ENCODE results near the gene SYT14.
"Not testable (repeated sequence)": the region's sequence is repeated elsewhere in the genome, so short reads cannot be mapped to it uniquely, and the experiment has no call there.

SYT14 gene

DNA sequence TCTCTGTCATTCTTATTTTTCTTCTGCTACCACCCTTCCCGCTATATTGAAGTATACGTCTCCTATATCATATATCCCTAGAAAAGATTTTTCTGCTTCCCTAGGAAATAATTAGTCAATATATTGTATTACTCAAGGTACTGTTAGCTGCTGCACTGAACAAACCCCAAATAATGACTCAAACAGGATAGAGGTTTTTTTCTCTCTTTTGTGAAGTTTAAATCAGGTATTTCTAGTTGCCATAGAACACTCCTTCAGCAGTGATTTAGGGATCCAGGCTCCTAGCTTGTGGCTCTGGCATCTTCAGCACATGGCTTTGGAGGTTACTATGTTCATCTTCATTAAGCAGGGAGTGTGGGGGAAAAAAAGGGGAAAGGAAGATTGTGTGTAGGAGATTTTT is 18.1 kb downstream of the SYT14 start:
- TF ChIP-seq YY1 (IDR thresholded peaks at IDR 0.05; ENCODE audit: insufficient read depth, insufficient read length) = no peak
- no peak for TF ChIP-seq ZNF274 (IDR thresholded peaks at IDR 0.05; ENCODE audit: low read depth, low read length)
- no peak for TF ChIP-seq SUZ12 (IDR thresholded peaks at IDR 0.05; ENCODE audit: extremely low read depth, insufficient read depth, insufficient read length)
- Histone ChIP-seq H3K27me3 (ENCODE audit: insufficient read depth, insufficient read length) (no peaks in the 10 kb centered on the region), H3K9me3 (ENCODE audit: insufficient read depth, low read length) (no peaks in the 10 kb centered on the region), H3K4me1 (ENCODE audit: insufficient read depth, insufficient read length) (no peaks in the 10 kb centered on the region), H3K36me3 (ENCODE audit: insufficient read depth, insufficient read length, low read length) (no peaks in the 10 kb centered on the region), H3K9ac (ENCODE audit: insufficient read length, low read depth) (no peak overlapping the region), H3K4me3 (ENCODE audit: insufficient read length, low read depth) (no peak overlapping the region)
- no peak for DNase-seq (ENCODE audit: low read depth, low spot score)

DNA sequence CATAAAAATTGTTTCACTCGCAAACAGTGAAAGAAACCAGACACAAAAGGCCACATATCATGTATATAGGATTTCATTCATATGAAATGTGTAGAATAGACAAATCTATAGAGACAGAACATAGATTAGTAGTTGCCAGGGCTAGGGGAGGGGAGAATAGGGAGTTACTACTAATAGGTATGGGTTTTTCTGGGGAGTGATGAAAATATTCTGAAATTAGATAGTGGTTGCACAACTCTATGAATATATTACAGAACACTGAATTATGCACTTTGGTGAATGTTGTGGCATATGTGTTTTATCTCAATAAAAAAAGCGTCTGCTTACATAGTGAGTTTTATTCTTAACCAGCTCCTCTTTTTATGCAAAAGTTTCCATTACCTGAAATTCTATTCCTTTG is 21.6 kb downstream of the SYT14 start:
- no peaks in the 10 kb centered on the region for H3K27me3 ChIP-seq (ENCODE audit: insufficient read depth, insufficient read length)
- no peaks in the 10 kb centered on the region for H3K9me3 ChIP-seq (ENCODE audit: insufficient read depth, low read length)
- no peak overlapping the region for H3K4me3 ChIP-seq (ENCODE audit: insufficient read length, low read depth)
- H3K4me1 ChIP-seq (ENCODE audit: insufficient read depth, insufficient read length) = no peaks in the 10 kb centered on the region
- H3K9ac ChIP-seq (ENCODE audit: insufficient read length, low read depth) = no peak overlapping the region
- DNase-seq (ENCODE audit: low read depth, low spot score) = no peak
- H3K36me3 ChIP-seq (ENCODE audit: insufficient read depth, insufficient read length, low read length) = no peaks in the 10 kb centered on the region
- TF ChIP-seq YY1 (IDR thresholded peaks at IDR 0.05; ENCODE audit: insufficient read depth, insufficient read length) (no peak), SUZ12 (IDR thresholded peaks at IDR 0.05; ENCODE audit: extremely low read depth, insufficient read depth, insufficient read length) (no peak), ZNF274 (IDR thresholded peaks at IDR 0.05; ENCODE audit: low read depth, low read length) (no peak)

DNA sequence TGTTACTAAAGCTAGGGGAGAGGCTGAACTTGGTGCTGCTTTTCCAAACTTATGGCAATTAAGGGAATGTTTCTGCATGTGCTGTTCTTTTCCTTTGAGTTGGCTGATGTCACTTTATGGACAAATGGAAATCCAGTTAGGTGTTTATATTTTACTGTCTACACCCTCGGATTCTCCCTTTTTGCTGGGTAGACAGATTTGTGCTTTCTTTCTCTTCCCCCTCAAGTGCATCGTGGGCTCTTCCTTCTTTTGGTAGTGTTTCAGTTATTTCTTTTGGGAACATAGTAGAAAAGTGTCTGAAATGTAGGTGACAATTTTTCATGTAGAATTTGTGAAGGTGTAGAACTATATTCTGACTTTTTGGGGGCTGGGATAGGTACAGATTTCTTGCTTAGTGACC is 22.9 kb downstream of the SYT14 start:
- no peaks in the 10 kb centered on the region for H3K9me3 ChIP-seq (ENCODE audit: insufficient read depth, low read length)
- no peak for DNase-seq (ENCODE audit: low read depth, low spot score)
- no peak overlapping the region for H3K4me3 ChIP-seq (ENCODE audit: insufficient read length, low read depth)
- H3K36me3 ChIP-seq (ENCODE audit: insufficient read depth, insufficient read length, low read length) = no peaks in the 10 kb centered on the region
- no peaks in the 10 kb centered on the region for H3K4me1 ChIP-seq (ENCODE audit: insufficient read depth, insufficient read length)
- TF ChIP-seq SUZ12 (IDR thresholded peaks at IDR 0.05; ENCODE audit: extremely low read depth, insufficient read depth, insufficient read length) (no peak), ZNF274 (IDR thresholded peaks at IDR 0.05; ENCODE audit: low read depth, low read length) (no peak), YY1 (IDR thresholded peaks at IDR 0.05; ENCODE audit: insufficient read depth, insufficient read length) (no peak)
- H3K9ac ChIP-seq (ENCODE audit: insufficient read length, low read depth) = no peak overlapping the region
- H3K27me3 ChIP-seq (ENCODE audit: insufficient read depth, insufficient read length) = no peaks in the 10 kb centered on the region

DNA sequence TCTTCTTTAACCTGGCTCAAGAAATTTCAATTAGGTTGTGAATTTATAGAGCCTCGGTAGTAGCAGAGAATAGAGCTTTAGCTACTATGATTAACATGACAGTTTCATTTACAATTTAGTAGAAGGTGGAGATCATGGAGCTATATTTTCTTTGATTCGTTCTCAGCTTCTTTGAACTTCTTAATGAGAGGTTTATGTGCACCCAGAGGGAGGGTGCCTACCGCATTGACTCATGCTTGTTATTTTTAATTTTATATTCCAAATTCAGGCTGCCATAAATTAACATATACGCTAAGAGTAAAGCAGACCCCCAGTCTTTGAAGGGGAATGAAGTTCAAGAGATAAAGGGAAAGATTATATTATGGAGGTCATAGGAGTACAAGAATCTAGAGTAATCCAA is 24.4 kb downstream of the SYT14 start:
- no peak for DNase-seq (ENCODE audit: low read depth, low spot score)
- Histone ChIP-seq H3K4me3 (ENCODE audit: insufficient read length, low read depth) (no peak overlapping the region), H3K27me3 (ENCODE audit: insufficient read depth, insufficient read length) (no peaks in the 10 kb centered on the region), H3K9ac (ENCODE audit: insufficient read length, low read depth) (no peak overlapping the region), H3K4me1 (ENCODE audit: insufficient read depth, insufficient read length) (no peaks in the 10 kb centered on the region), H3K9me3 (ENCODE audit: insufficient read depth, low read length) (no peaks in the 10 kb centered on the region), H3K36me3 (ENCODE audit: insufficient read depth, insufficient read length, low read length) (no peaks in the 10 kb centered on the region)
- TF ChIP-seq ZNF274 (IDR thresholded peaks at IDR 0.05; ENCODE audit: low read depth, low read length) = no peak
- no peak for TF ChIP-seq SUZ12 (IDR thresholded peaks at IDR 0.05; ENCODE audit: extremely low read depth, insufficient read depth, insufficient read length)
- no peak for TF ChIP-seq YY1 (IDR thresholded peaks at IDR 0.05; ENCODE audit: insufficient read depth, insufficient read length)

DNA sequence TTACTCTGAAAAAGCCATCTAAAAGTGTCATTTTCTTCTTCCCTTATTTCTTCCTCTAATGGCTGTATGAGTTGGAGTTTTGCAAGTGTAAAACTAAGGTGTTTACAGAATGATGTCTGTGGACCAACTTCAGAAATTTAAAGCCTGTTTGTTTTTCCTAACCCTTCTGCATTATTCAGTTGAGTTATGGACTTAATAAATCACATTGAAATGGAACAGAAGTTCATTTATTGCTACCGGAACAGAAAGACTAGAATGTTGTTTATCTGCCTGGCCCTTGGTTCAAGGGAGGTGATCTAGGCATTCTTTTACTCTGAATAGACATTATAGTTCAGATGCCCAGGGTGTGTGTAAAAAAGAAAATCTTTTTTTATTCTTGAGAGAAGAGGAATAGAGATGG is 24.8 kb downstream of the SYT14 start:
- Histone ChIP-seq H3K9me3 (ENCODE audit: insufficient read depth, low read length) (no peaks in the 10 kb centered on the region), H3K27me3 (ENCODE audit: insufficient read depth, insufficient read length) (no peaks in the 10 kb centered on the region), H3K9ac (ENCODE audit: insufficient read length, low read depth) (no peak overlapping the region), H3K36me3 (ENCODE audit: insufficient read depth, insufficient read length, low read length) (no peaks in the 10 kb centered on the region), H3K4me1 (ENCODE audit: insufficient read depth, insufficient read length) (no peaks in the 10 kb centered on the region), H3K4me3 (ENCODE audit: insufficient read length, low read depth) (no peak overlapping the region)
- no peak for TF ChIP-seq SUZ12 (IDR thresholded peaks at IDR 0.05; ENCODE audit: extremely low read depth, insufficient read depth, insufficient read length)
- TF ChIP-seq YY1 (IDR thresholded peaks at IDR 0.05; ENCODE audit: insufficient read depth, insufficient read length) = no peak
- no peak for TF ChIP-seq ZNF274 (IDR thresholded peaks at IDR 0.05; ENCODE audit: low read depth, low read length)
- DNase-seq (ENCODE audit: low read depth, low spot score) = no peak

DNA sequence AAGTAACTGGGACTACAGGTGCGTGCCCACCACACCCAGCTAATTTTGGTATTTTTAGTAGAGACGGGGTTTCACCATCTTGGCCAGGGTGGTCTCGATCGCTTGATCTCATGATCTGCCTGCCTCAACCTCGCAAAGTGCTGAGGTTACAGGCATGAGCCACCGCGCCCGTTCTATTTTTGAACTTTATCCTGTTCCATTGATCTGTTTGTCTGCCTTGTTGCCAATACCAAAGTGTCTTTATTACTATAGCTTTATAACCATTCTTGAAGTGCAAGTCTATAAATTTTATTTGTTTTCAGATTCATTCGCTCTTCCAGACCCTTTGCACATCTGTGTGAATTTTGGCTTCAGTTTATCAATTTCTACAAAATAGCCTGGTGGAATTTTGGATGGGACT is 28.0 kb downstream of the SYT14 start:
- no peak for DNase-seq (ENCODE audit: low read depth, low spot score)
- H3K4me1 ChIP-seq (ENCODE audit: insufficient read depth, insufficient read length) = no peaks in the 10 kb centered on the region
- H3K36me3 ChIP-seq (ENCODE audit: insufficient read depth, insufficient read length, low read length) = no peaks in the 10 kb centered on the region
- H3K9me3 ChIP-seq (ENCODE audit: insufficient read depth, low read length) = 0 out of 2 replicates have a peak, but pooled peaks cover 4% of the 10 kb centered on the region
- TF ChIP-seq YY1 (IDR thresholded peaks at IDR 0.05; ENCODE audit: insufficient read depth, insufficient read length) = no peak
- no peak for TF ChIP-seq ZNF274 (IDR thresholded peaks at IDR 0.05; ENCODE audit: low read depth, low read length)
- H3K9ac ChIP-seq (ENCODE audit: insufficient read length, low read depth) = no peak overlapping the region
- no peak overlapping the region for H3K4me3 ChIP-seq (ENCODE audit: insufficient read length, low read depth)
- no peaks in the 10 kb centered on the region for H3K27me3 ChIP-seq (ENCODE audit: insufficient read depth, insufficient read length)

DNA sequence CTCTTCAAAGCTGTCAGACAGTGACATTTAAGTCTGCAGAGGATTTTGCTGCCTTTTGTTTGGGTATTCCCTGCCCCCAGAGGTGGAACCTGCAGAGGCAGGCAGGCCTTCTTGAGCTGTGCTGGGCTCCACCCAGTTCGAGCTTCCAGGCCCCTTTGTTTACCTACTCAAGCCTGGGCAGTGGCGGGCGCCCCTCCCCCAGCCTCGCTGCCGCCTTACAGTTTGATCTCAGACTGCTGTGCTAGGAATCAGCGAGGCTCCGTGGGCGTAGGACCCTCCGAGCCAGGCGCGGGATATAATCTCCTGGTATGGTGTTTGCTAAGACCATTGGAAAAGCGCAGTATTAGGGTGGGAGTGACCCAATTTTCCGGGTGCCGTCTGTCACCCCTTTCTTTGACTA is 40.7 kb downstream of the SYT14 start:
- H3K27me3 ChIP-seq (ENCODE audit: insufficient read depth, insufficient read length); H3K4me1 ChIP-seq (ENCODE audit: insufficient read depth, insufficient read length); H3K4me3 ChIP-seq (ENCODE audit: insufficient read length, low read depth); H3K9ac ChIP-seq (ENCODE audit: insufficient read length, low read depth); H3K36me3 ChIP-seq (ENCODE audit: insufficient read depth, insufficient read length, low read length): not testable (repeated sequence)
- DNase-seq (ENCODE audit: low read depth, low spot score) = peak; percentile 20
- peaks cover 15% of the 10 kb centered on the region; the same call in 1 of the 2 replicates for H3K9me3 ChIP-seq (ENCODE audit: insufficient read depth, low read length)

DNA sequence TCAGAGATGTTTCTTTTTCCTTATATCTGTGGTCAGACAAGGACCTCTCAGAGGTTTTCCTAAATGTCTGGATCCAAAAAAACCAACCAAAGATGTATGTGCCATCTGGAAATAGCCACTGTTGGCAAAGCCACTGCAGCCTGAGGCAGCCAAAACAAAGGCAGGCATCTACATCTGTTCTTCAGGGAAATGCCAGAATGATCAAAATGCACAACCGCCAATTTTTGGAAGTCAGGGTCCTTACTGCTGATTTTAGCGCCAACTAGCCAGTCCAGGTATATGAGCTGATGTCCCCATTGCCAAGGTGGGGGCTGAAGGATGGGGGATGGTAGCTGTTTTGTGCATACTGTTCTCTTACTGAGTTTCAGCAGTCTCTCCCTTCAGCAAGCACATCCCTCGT is 45.9 kb downstream of the SYT14 start:
- Histone ChIP-seq H3K9ac (ENCODE audit: insufficient read length, low read depth) (no peak overlapping the region), H3K36me3 (ENCODE audit: insufficient read depth, insufficient read length, low read length) (no peaks in the 10 kb centered on the region), H3K9me3 (ENCODE audit: insufficient read depth, low read length) (peaks cover 21% of the 10 kb centered on the region; the same call in 1 of the 2 replicates), H3K27me3 (ENCODE audit: insufficient read depth, insufficient read length) (no peaks in the 10 kb centered on the region), H3K4me3 (ENCODE audit: insufficient read length, low read depth) (no peak overlapping the region), H3K4me1 (ENCODE audit: insufficient read depth, insufficient read length) (no peaks in the 10 kb centered on the region)
- TF ChIP-seq YY1 (IDR thresholded peaks at IDR 0.05; ENCODE audit: insufficient read depth, insufficient read length) = no peak
- TF ChIP-seq SUZ12 (IDR thresholded peaks at IDR 0.05; ENCODE audit: extremely low read depth, insufficient read depth, insufficient read length) = no peak
- TF ChIP-seq ZNF274 (IDR thresholded peaks at IDR 0.05; ENCODE audit: low read depth, low read length) = no peak
- DNase-seq (ENCODE audit: low read depth, low spot score) = no peak

Measured in NT2/D1 (cell line).